GM12878 (cell line): ENCODE results near the gene MOV10L1. TPM values are rescaled to one million over a fixed set of nuclear protein-coding genes. Genes with fewer than 3 reads are reported as not detected.

Experiments used
- ATAC-seq: fragments of 200-7000 bp; cut with Tn5 transposase; 3 replicates; pipeline ENCODE4 v1.9.1; 2020; ENCODE audit warnings: mild to moderate bottlenecking, moderate library complexity
- BruUV-seq: library from RNA; stranded (reverse); fragments of 400-500 nt; replicated peaks from 2 replicates; lab custom pipeline; 2021; lab: Mats Ljungman, UMichigan
- CTCF ChIA-PET: fragments of 300-600 bp; sonication (Branson Sonifier 250); formaldehyde crosslinking; extraction: SDS; loops from one replicate; lab custom pipeline; 2021; ENCODE audit warnings: inconsistent platforms; lab: Yijun Ruan, JAX
- POLR2A ChIA-PET: fragments of 350-600 bp; formaldehyde crosslinking; extraction: SDS; loops from one replicate; lab custom pipeline; 2021; ENCODE audit warnings: inconsistent platforms; lab: Charles Lee
- RAD21 ChIA-PET: fragments of 300-600 bp; sonication (Branson Sonifier 250); formaldehyde crosslinking; loops from one replicate; lab custom pipeline; 2023; ENCODE audit warnings: antibody characterized with exemption; ENCODE audit not compliant: unreplicated experiment; lab: Charles Lee
- SMC1A ChIA-PET: fragments of 300-600 bp; sonication (Branson Sonifier 250); formaldehyde crosslinking; loops from one replicate; lab custom pipeline; 2023; ENCODE audit not compliant: unreplicated experiment, uncharacterized antibody; lab: Charles Lee
- DNase-seq: peaks from one replicate; pipeline ENCODE4 v3.0.0-alpha.2; 2011; ENCODE audit warnings: low read depth, low spot score
- FAIRE-seq: peaks from 3 replicates; lab custom pipeline; 2011; peaks lifted over from hg19 to GRCh38; lab: Jason Lieb, UNC
- H2AFZ ChIP-seq: 2 replicates; pipeline ENCODE4 v1.6.0; 2011; ENCODE audit warnings: low read depth, low read length, control low read depth; ENCODE audit not compliant: control insufficient read depth
- H3K27ac ChIP-seq: 2 replicates; pipeline ENCODE4 v1.5.1; 2011; ENCODE audit warnings: control low read depth; ENCODE audit not compliant: control insufficient read depth, insufficient read depth
- H3K27me3 ChIP-seq, 2 experiments: replicated peaks in 1 of 2; 2 replicates each; pipeline versions ENCODE4 v1.6.0 to v1.6.1; 2011; ENCODE audit warnings: low read length in 1 of 2; ENCODE audit not compliant: control insufficient read depth in 2 of 2, insufficient read depth in 2 of 2
- H3K36me3 ChIP-seq, 2 experiments: 2 replicates each; pipeline ENCODE4 v1.5.1; 2011; ENCODE audit warnings: low read length in 1 of 2; ENCODE audit not compliant: control insufficient read depth in 2 of 2, insufficient read depth in 2 of 2
- H3K4me1 ChIP-seq: 2 replicates; pipeline ENCODE4 v1.6.1; 2011; ENCODE audit warnings: mild to moderate bottlenecking, low read length, moderate library complexity, mixed read lengths; ENCODE audit not compliant: control insufficient read depth, insufficient read depth
- H3K4me2 ChIP-seq: 2 replicates; pipeline ENCODE4 v1.6.0; 2011; ENCODE audit warnings: control low read depth; ENCODE audit not compliant: control insufficient read depth, insufficient read depth
- H3K4me3 ChIP-seq: fragments of 200-600 bp; sonication (generic); 2 replicates; pipeline ENCODE4 v1.5.1; 2016
- H3K79me2 ChIP-seq: 2 replicates; pipeline ENCODE4 v1.6.0; 2011; ENCODE audit warnings: low read length; ENCODE audit not compliant: control insufficient read depth, insufficient read depth
- H3K9ac ChIP-seq: 2 replicates; pipeline ENCODE4 v1.8.0; 2011; ENCODE audit warnings: low read length, control low read depth, mixed read lengths; ENCODE audit not compliant: control insufficient read depth, insufficient read depth
- H3K9me3 ChIP-seq: replicated peaks from 3 replicates; pipeline ENCODE4 v1.5.1; 2011; ENCODE audit warnings: mild to moderate bottlenecking, low read length; ENCODE audit not compliant: control insufficient read depth, insufficient read depth
- H4K20me1 ChIP-seq: 2 replicates; pipeline ENCODE4 v1.6.0; 2011; ENCODE audit not compliant: control insufficient read depth, insufficient read depth
- GABPA ChIP-seq: IDR thresholded peaks from 2 replicates; pipeline ENCODE4 v1.6.1; 2014; ENCODE audit warnings: antibody characterized with exemption, low read depth, mild to moderate bottlenecking, inconsistent platforms
- IRF4 ChIP-seq: IDR thresholded peaks from 2 replicates; pipeline ENCODE4 v1.6.1; 2011; ENCODE audit warnings: low read depth, low read length
- MYC ChIP-seq: IDR thresholded peaks from 2 replicates; pipeline ENCODE4 v1.6.1; 2011; ENCODE audit warnings: mild to moderate bottlenecking, low read length, moderate library complexity, inconsistent platforms; ENCODE audit not compliant: insufficient read depth, insufficient replicate concordance, insufficient read length, severe bottlenecking
- RCOR1 ChIP-seq: conservative IDR thresholded peaks from 2 replicates; pipeline ENCODE4 v1.6.1; 2012; ENCODE audit warnings: low read depth, low read length, improper control_type of control experiment
- SREBF1 ChIP-seq: IDR thresholded peaks from 2 replicates; pipeline ENCODE4 v1.6.1; 2012; ENCODE audit warnings: mild to moderate bottlenecking, low read length
- SRF ChIP-seq, 2 experiments: IDR thresholded peaks; 2 replicates each; pipeline ENCODE4 v1.6.1; 2011; ENCODE audit warnings: low read depth in 2 of 2, low read length in 2 of 2, mild to moderate bottlenecking in 1 of 2, moderate library complexity in 1 of 2
- ZSCAN29 ChIP-seq: fragments of 450-650 bp; IDR thresholded peaks from 2 replicates; pipeline ENCODE4 v1.6.1; 2017; ENCODE audit warnings: mild to moderate bottlenecking, moderate library complexity
- WGBS: methylation state at CpG from one replicate; pipeline ENCODE4 v1.1.6; 2016; ENCODE audit warnings: low lambda C conversion rate; ENCODE audit not compliant: insufficient replicate concordance, insufficient coverage; ENCODE audit errors: missing lambda C conversion rate; 5-methylcytosine and 5-hydroxymethylcytosine counted together
- in situ Hi-C: fragments of 300-500 bp; cut with MboI; formaldehyde crosslinking; loops from 9 replicates; pipeline ENCODE4 v1.14.3; 2018; ENCODE audit warnings: mixed read lengths
- intact Hi-C: fragments of 100-400 bp; cut with micrococcal nuclease; formaldehyde crosslinking; loops from one replicate; pipeline ENCODE4 v1.14.2; 2022; ENCODE audit not compliant: unreplicated experiment
- polyA plus RNA-seq, 11 experiments: library from polyadenylated mRNA; depleted of rRNA in 4 of 11; unstranded in 6 of 11; stranded (reverse) in 5 of 11; fragments of >200 nt; fragmentation: Nextera tagmentation in 4 of 11; fragmentation: Illumina TruSeq in 1 of 11; extraction: Ambion mirVana in 4 of 11; extraction: Trizol in 1 of 11; gene quantifications; 1 replicate in 1 of 11; 2 replicates in 10 of 11; pipeline versions ENCODE4 v1.2.1 to v1.2.3, GENCODE V29; 2011 to 2016; ENCODE audit warnings: inconsistent platforms in 2 of 11, missing spikeins in 2 of 11, low read depth in 1 of 11
- total RNA-seq, 4 experiments: library from RNA; depleted of rRNA in 3 of 4; stranded (reverse); fragments of >200 nt in 3 of 4; fragmentation: Illumina TruSeq in 1 of 4; extraction: Trizol in 1 of 4; gene quantifications; 2 replicates each; pipeline versions ENCODE4 v1.2.1 to v1.2.3, GENCODE V29; 2013 to 2021
- TF ChIP-seq, protein P1 (sequence below): fragments of 450-650 bp; IDR thresholded peaks from 2 replicates; pipeline ENCODE4 v1.6.1; 2017; ENCODE audit warnings: mild to moderate bottlenecking

MOV10L1 gene
- total and polyA plus RNA-seq, 10 of the 15 experiments (the other 5 are each of a cell fraction or from before 2014, with no cell fraction given) = 0.22 TPM; not detected in 9

DNA sequence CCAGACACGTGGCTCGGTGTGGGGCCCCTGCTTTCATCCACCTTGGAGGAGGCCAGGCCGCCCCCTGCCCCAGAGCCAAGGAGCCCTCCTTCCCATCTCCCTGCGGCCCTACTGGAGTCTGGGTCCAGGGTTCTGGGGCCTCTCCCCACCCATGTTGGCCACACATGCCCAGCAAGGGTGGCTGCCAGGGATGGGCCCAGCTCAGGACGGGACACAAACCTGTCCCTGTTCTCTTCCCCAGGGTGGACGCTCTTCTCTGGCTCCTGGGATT is 85.3 kb downstream of the MOV10L1 start:
- ATAC-seq (no peak), FAIRE-seq (no peak), DNase-seq (no peak)
- no peaks in the 10 kb centered on the region for H3K79me2 ChIP-seq
- no peak overlapping the region for H3K9ac ChIP-seq
- RAD21 ChIA-PET = no interaction called here
- no peak overlapping the region for H3K4me2 ChIP-seq
- H4K20me1 ChIP-seq = no peaks in the 10 kb centered on the region
- TF ChIP-seq MYC (no peak), RCOR1 (no peak), ZSCAN29 (no peak), SREBF1 (no peak), GABPA (no peak), IRF4 (no peak), SRF (IDR thresholded peaks at IDR 0.05; ENCODE audit: low read depth in 2 of 2, low read length in 2 of 2) (no peak)
- TF ChIP-seq, protein P1, sequence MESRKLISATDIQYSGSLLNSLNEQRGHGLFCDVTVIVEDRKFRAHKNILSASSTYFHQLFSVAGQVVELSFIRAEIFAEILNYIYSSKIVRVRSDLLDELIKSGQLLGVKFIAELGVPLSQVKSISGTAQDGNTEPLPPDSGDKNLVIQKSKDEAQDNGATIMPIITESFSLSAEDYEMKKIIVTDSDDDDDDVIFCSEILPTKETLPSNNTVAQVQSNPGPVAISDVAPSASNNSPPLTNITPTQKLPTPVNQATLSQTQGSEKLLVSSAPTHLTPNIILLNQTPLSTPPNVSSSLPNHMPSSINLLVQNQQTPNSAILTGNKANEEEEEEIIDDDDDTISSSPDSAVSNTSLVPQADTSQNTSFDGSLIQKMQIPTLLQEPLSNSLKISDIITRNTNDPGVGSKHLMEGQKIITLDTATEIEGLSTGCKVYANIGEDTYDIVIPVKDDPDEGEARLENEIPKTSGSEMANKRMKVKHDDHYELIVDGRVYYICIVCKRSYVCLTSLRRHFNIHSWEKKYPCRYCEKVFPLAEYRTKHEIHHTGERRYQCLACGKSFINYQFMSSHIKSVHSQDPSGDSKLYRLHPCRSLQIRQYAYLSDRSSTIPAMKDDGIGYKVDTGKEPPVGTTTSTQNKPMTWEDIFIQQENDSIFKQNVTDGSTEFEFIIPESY = no peak
- no peaks in the 10 kb centered on the region for H3K27me3 ChIP-seq
- H3K4me1 ChIP-seq = peaks cover 6% of the 10 kb centered on the region
- no peak overlapping the region for H2AFZ ChIP-seq
- H3K27ac ChIP-seq = no peak overlapping the region
- in situ Hi-C loops (no loop called here), intact Hi-C loops (no loop called here)
- no TSS peak for BruUV-seq
- CTCF ChIA-PET = interaction anchor here (1.0 kb wide), 1 partner anchor 388 kb away, joined by 3 read pairs; the partner anchor contains the start of gene SYCE3
- H3K4me3 ChIP-seq = no peak overlapping the region
- POLR2A ChIA-PET = no interaction called here
- SMC1A ChIA-PET = no interaction called here
- 29% methylated on average over 6 of the region's 6 CpGs for WGBS
- no peaks in the 10 kb centered on the region for H3K9me3 ChIP-seq
- no peaks in the 10 kb centered on the region for H3K36me3 ChIP-seq
